HPDE6-E6E7 (cell line): ENCODE data around the gene COL11A2.

Experiments
- DNase-seq: peaks from one replicate; pipeline ENCODE4 v3.0.0; 2011; ENCODE audit warnings: missing footprints; ENCODE audit errors: extremely low spot score

Gene COL11A2

GRCh38 chr6:33117811-33118277 is 74.4 kb downstream of the COL11A2 start:
- DNase-seq, result no peak

- DNase-seq, result no peak
Observed at GRCh38 chr6:33116841-33117711, 75.2 kb downstream of the COL11A2 start.

GRCh38 chr6:33116417-33116816 is 75.8 kb downstream of the COL11A2 start:
- no peak for DNase-seq

- no peak for DNase-seq
Observed at GRCh38 chr6:33114406-33114805, 77.9 kb downstream of the COL11A2 start.

GRCh38 chr6:33113755-33114154 is 78.5 kb downstream of the COL11A2 start:
- no peak for DNase-seq
